SK-N-MC (cell line): ENCODE data around the gene CIAO2B.

Experiments used
- EZH2 ChIP-seq: fragments of 200-600 bp; sonication (generic); IDR thresholded peaks from one replicate; pipeline ENCODE4 v1.6.1; 2017; ENCODE audit warnings: antibody characterized with exemption
- POLR2AphosphoS5 ChIP-seq: IDR thresholded peaks from 2 replicates; pipeline ENCODE4 v1.6.1; 2012; ENCODE audit warnings: mild to moderate bottlenecking, low read depth, low read length, borderline replicate concordance

GRCh38 chr16:66901626-66902025, 32.6 kb downstream of the CIAO2B start:
- no peak for TF ChIP-seq EZH2
- TF ChIP-seq POLR2AphosphoS5: no peak
